ENCODE results near the gene GNB1L. TPM values are rescaled to one million over a fixed set of nuclear protein-coding genes. Genes with fewer than 3 reads are reported as not detected.

GNB1L gene
- total RNA-seq, 1 donor from 2014 or later: 9.9 TPM

DNA sequence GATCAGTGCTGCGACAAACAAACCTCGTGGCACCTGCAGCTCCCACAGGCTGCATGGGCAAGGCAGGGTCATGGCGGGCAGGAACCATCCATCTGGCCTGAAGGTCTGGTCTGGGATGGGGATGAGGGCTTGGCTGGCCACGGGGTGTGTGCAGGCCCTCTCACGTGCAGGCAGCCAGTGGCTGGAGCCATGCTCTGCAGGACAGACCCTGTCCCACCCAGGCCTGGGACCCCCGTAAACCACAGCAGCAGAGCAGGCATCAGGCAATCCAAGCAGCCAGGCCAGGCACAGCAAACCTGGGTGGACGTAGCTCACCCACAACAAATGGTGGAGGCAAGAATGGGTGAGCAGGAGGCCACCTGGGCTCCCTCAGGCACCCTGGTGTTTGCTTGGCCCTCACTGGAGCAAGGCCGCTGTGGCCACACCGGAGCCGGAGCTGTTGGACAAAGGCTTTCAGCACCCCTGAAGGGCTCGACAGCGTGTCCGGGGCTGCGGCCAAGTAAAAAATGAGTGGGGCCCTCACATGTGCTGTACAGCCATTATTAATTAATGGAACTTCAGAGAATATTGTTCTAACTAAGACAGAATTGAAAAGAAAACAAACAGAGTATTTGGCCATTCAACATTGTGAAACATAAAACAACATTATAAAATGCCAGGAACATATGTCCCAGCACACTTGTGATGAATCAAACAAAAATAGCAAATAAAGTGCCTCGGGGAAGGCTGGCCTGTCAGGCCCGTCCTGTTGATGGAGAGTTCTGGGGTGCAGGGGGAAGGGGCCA is 24.0 kb upstream of the GNB1L start:
- TF ChIP-seq, protein P1, sequence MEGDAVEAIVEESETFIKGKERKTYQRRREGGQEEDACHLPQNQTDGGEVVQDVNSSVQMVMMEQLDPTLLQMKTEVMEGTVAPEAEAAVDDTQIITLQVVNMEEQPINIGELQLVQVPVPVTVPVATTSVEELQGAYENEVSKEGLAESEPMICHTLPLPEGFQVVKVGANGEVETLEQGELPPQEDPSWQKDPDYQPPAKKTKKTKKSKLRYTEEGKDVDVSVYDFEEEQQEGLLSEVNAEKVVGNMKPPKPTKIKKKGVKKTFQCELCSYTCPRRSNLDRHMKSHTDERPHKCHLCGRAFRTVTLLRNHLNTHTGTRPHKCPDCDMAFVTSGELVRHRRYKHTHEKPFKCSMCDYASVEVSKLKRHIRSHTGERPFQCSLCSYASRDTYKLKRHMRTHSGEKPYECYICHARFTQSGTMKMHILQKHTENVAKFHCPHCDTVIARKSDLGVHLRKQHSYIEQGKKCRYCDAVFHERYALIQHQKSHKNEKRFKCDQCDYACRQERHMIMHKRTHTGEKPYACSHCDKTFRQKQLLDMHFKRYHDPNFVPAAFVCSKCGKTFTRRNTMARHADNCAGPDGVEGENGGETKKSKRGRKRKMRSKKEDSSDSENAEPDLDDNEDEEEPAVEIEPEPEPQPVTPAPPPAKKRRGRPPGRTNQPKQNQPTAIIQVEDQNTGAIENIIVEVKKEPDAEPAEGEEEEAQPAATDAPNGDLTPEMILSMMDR (IDR thresholded peaks at IDR 0.05; ENCODE audit: unreplicated experiment): no peak
- Mint-ChIP-seq H3K4me1 (peaks cover 34% of the 10 kb centered on the region), H3K9me3 (no peaks in the 10 kb centered on the region), H3K27ac (peak overlapping the region; percentile 69), H3K4me3 (no peak overlapping the region), H3K36me3 (no peaks in the 10 kb centered on the region), H3K27me3 (ENCODE audit: low read depth) (peaks cover 2% of the 10 kb centered on the region)
- peak in 1 of 2 experiments; percentile 16 for DNase-seq (ENCODE audit: low spot score in 2 of 2, unreplicated experiment in 2 of 2)

DNA sequence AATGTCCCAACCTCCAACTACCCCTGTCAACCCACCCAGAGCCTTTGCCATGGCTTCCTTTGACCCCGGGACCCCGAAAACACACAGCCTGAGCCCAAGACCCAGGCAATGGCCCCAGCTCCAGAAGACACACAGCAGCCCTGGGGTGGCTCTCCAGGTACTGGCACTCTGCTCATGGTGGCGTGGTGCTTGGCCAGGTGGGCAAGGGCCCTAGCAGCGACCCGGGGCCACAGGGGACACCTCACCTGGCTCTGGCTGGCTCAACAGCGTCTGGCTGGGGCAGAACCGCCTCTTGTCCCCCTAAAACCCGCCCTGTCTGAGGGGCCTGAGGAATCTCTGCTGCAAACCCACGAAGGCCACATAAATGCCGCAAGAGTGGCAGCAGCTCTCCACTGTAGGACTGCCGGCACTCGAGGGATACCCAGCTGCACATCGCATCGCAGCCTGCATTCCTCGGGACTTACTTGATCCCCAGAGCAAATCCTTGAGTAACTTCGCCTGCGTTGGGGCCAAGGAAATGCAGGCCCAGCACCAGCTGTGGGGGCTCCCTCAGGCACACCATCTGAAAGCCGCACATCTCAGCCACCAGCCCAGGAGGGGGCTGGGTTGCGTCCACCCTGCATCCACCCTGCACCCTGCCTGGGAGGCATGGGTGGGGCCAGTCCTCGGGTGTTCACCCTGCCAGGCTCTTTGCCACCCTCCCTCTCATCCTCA is 23.1 kb upstream of the GNB1L start:
- H3K9me3 Mint-ChIP-seq: no peaks in the 10 kb centered on the region
- TF ChIP-seq, protein P1 (IDR thresholded peaks at IDR 0.05; ENCODE audit: unreplicated experiment): no peak
- H3K4me1 Mint-ChIP-seq: peaks cover 36% of the 10 kb centered on the region
- no peak overlapping the region for H3K27ac Mint-ChIP-seq
- peak in 1 of 2 experiments; percentile 12 for DNase-seq (ENCODE audit: low spot score in 2 of 2, unreplicated experiment in 2 of 2)
- H3K4me3 Mint-ChIP-seq: no peak overlapping the region
- H3K36me3 Mint-ChIP-seq: no peaks in the 10 kb centered on the region
- peaks cover 2% of the 10 kb centered on the region for H3K27me3 Mint-ChIP-seq (ENCODE audit: low read depth)

DNA sequence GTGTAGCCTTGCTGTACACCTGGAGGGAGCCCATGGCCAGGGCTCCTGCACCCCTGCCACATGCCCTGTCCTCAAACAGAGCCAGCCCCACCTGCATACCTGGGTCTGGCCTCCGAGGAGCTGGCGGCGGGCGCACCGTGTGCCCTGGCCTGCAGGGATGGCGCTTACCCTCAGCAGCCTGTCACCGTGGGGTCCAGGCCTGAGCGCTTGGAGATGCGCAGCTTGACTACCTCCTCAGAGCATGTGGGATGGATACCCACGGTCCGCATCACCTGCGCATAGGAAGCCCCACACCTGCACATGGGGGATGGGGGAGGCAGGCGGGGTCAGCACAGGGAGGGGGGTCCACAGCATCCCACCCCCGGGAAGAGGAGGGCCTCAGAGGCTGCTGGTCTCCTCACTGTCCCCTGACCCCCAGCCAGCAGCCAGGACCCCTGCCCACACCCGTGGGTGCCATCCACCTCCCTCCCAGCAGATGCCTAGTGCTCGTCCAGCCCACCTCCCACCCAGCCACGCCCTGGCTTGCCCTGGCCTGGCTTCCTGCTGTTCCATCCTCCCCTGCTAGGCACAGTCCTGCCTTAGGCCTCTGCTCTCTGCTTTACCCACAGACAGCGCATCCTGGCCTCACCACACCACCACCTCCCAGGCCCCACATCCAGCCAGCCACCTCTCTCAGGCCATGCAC is 22.4 kb upstream of the GNB1L start:
- TF ChIP-seq, protein P1 (IDR thresholded peaks at IDR 0.05; ENCODE audit: unreplicated experiment): no peak
- Mint-ChIP-seq H3K9me3 (no peaks in the 10 kb centered on the region), H3K27ac (no peak overlapping the region), H3K4me1 (peaks cover 36% of the 10 kb centered on the region), H3K27me3 (ENCODE audit: low read depth) (peaks cover 2% of the 10 kb centered on the region), H3K4me3 (no peak overlapping the region), H3K36me3 (no peaks in the 10 kb centered on the region)
- DNase-seq (ENCODE audit: low spot score in 2 of 2, unreplicated experiment in 2 of 2): peak in 1 of 2 experiments; percentile 14

DNA sequence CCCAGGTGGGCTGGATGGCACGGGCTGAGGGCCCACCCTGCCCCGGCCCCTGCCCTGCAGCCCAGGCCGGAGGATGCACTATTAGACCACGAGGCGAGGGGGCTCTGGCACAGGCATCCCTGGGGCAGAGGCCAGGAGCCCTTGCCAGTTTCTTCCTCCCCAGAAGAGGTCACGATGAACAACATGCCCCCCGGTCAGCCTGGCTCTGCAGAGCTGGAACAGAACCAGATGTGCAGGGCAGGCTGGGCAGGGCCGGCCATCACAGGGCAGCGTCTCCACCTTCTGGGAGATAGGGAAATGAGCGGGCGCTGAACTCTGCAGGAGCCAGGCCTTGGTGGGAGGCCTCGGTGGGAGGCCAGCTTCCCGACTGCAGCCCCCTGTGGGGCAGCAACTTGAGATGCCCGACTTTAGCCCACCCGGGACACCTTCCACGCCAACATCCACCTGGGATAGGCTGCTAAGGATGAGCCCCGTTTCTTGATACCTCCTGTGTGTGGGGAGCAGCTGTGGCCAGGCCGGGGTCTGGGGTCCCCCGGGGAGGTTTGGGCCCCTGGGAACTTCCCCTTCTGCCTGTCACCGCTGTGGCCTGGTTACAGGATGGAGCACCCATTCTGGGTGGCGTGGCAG is 21.8 kb upstream of the GNB1L start:
- no peak overlapping the region for H3K27ac Mint-ChIP-seq
- no peaks in the 10 kb centered on the region for H3K9me3 Mint-ChIP-seq
- TF ChIP-seq, protein P1 (IDR thresholded peaks at IDR 0.05; ENCODE audit: unreplicated experiment): no peak
- H3K36me3 Mint-ChIP-seq: no peaks in the 10 kb centered on the region
- peaks cover 31% of the 10 kb centered on the region for H3K4me1 Mint-ChIP-seq
- peaks cover 2% of the 10 kb centered on the region for H3K27me3 Mint-ChIP-seq (ENCODE audit: low read depth)
- no peak overlapping the region for H3K4me3 Mint-ChIP-seq
- peak in 1 of 2 experiments; percentile 18 for DNase-seq (ENCODE audit: low spot score in 2 of 2, unreplicated experiment in 2 of 2)

DNA sequence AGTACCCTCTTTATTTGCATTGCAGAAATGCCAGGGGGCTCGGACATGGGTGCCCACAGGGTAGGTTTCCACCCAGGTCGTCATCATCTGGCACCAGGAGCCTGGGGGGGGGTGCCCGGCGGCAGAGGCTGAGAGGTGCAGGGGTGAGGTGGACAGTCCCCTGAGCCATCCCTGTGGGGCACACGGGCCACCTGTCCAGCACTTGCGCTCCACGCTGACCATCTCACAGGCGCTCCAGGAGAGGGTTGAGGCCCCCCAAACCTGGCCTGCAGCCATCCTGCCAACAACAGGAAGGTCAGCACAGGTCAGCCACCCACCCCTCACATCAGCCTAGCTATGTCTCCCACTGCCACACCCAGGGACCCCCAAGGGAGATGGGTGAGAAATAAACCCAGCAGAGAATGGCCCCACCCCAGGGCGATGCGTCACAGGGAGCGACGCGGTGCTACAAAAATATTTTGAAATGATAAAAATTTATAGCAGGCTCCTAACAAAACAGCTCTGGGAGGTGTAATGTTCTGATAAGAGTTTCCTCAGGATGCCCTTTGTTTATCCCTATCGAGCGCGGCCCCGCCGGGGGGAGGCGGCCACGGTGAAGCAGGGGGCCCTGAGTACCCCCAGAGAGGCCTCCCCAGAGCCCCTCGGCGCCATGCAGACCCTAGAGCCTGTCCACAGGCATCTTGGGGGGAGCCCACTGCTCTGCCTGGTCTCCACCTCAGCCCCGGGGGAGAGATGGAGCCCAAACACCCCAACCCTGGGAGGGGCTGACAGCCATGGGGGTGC is 21.0 kb upstream of the GNB1L start:
- no peak overlapping the region for H3K27ac Mint-ChIP-seq
- H3K36me3 Mint-ChIP-seq: no peaks in the 10 kb centered on the region
- peaks cover 24% of the 10 kb centered on the region for H3K4me1 Mint-ChIP-seq
- TF ChIP-seq, protein P1 (IDR thresholded peaks at IDR 0.05; ENCODE audit: unreplicated experiment): no peak
- DNase-seq (ENCODE audit: low spot score in 2 of 2, unreplicated experiment in 2 of 2): peak in 1 of 2 experiments; percentile 19
- H3K9me3 Mint-ChIP-seq: no peaks in the 10 kb centered on the region
- H3K4me3 Mint-ChIP-seq: no peak overlapping the region
- H3K27me3 Mint-ChIP-seq (ENCODE audit: low read depth): no peaks in the 10 kb centered on the region

All from mesothelial cell of epicardium (in vitro differentiated cells).